Suprapubic skin (tissue), 4 donors: ENCODE measurements around the gene TEX261. TPM values are rescaled to one million over a fixed set of nuclear protein-coding genes. Genes with fewer than 3 reads are reported as not detected.
A peak's percentile ranks its signal among the peaks of the same experiment; 100 is the strongest.

Source experiments
- DNase-seq, 2 donors: peaks; one replicate each; pipeline ENCODE4 v3.0.0-alpha.2; 2019; ENCODE audit warnings: low spot score in 2 of 2
- H3K27ac ChIP-seq: fragments of 200-600 bp; sonication (generic); one replicate; pipeline ENCODE4 v1.5.1; 2019
- H3K27me3 ChIP-seq: fragments of 200-600 bp; sonication (generic); one replicate; pipeline ENCODE4 v1.5.1; 2019
- H3K36me3 ChIP-seq: fragments of 200-600 bp; sonication (generic); one replicate; pipeline ENCODE4 v1.5.1; 2019
- H3K4me1 ChIP-seq: fragments of 200-600 bp; sonication (generic); one replicate; pipeline ENCODE4 v1.5.1; 2019
- H3K4me3 ChIP-seq: fragments of 200-600 bp; sonication (generic); one replicate; pipeline ENCODE4 v1.5.1; 2019; ENCODE audit warnings: mild to moderate bottlenecking
- H3K9me3 ChIP-seq: fragments of 200-600 bp; sonication (generic); one replicate; pipeline ENCODE4 v1.5.1; 2019
- EP300 ChIP-seq: sonication (generic); formaldehyde crosslinking; IDR thresholded peaks from one replicate; pipeline ENCODE4 v1.6.1; 2017; ENCODE audit warnings: antibody characterized with exemption
- POLR2A ChIP-seq, 2 donors: fragments of 450-650 bp; IDR thresholded peaks; one replicate each; pipeline ENCODE4 v1.6.1; 2017; ENCODE audit warnings: antibody characterized with exemption in 2 of 2, mild to moderate bottlenecking in 2 of 2, moderate library complexity in 2 of 2
- POLR2AphosphoS5 ChIP-seq, 3 donors: sonication (generic); formaldehyde crosslinking; IDR thresholded peaks; one replicate each; pipeline ENCODE4 v1.6.1; 2017; ENCODE audit warnings: antibody characterized with exemption in 3 of 3
- WGBS: methylation state at CpG from one replicate; pipeline ENCODE4 v1.1.5; 2018; 5-methylcytosine and 5-hydroxymethylcytosine counted together
- total RNA-seq, 4 donors: library from RNA; depleted of rRNA; stranded (reverse); fragments of >200 nt; gene quantifications; one replicate each; pipeline ENCODE4 v1.1.0, GENCODE V29; 2016
- TF ChIP-seq, protein P1 (sequence below), 2 donors: fragments of 200-600 bp in 1 of 2; fragments of 450-650 bp in 1 of 2; sonication (generic) in 1 of 2; IDR thresholded peaks; one replicate each; pipeline ENCODE4 v1.5.1; 2016 to 2019; ENCODE audit warnings: antibody characterized with exemption in 2 of 2, mild to moderate bottlenecking in 1 of 2, moderate library complexity in 1 of 2

TEX261 gene
- total RNA-seq, 4 donors from 2014 or later, result 19.7 to 31.0 (median 26.8) TPM

- DNase-seq, result no peak
- Histone ChIP-seq H3K4me1 (peaks cover 33% of the 10 kb centered on the region), H3K4me3 (peak overlapping the region; percentile 92), H3K27me3 (no peaks in the 10 kb centered on the region), H3K27ac (peak overlapping the region; percentile 81), H3K36me3 (peaks cover 28% of the 10 kb centered on the region), H3K9me3 (no peaks in the 10 kb centered on the region)
- TF ChIP-seq POLR2AphosphoS5 (IDR thresholded peaks at IDR 0.05) (no peak), POLR2A (IDR thresholded peaks at IDR 0.05) (no peak)
- WGBS, result under 1% methylated on average over 27 of the region's 49 CpGs
Measured at GRCh38 chr2:70994009-70994698, 519 bp downstream of the TEX261 start.

DNA sequence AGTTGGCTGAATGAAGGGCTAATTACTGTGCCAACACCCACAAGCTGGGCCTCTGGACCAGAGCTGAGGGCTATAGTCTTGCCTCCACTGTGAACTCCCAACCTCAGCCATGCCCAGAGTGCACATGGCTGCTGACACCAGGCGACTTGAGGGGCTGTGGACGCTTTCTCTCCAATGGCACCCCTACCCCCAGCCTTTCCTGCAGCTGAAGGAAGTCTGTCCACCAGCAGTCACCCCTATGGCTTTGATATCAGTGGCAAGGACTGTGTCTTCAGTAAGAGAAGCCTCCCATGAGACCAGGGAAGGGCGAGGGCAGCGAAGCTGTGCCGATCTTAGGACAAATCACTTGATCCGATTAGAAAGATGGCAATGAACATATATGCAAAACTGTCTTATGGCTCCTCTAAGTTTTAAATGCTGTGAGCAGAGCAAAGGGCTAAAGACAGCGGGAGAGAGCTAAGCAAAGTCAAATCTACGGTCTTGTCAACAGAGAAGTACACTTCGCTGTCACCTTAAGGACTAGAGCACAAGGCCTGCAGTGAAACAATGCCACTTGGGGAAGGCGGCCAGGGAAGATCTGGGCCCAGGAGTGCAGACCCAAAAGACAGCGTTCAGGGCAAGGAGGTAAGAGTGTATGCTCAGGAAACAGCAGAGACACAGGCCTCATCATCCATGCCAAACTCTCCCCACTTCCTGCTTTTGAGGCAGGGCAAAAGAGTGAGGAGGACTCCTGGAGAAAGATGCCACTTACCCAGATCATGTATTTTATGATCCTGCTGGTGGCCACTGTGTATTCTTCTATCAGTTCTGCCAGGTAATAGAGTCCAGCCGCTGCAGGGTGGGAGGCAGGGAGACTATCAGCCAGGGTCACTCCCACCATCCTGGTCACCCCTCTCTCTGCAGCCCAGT lies 1.5 kb downstream of the TEX261 start:
- Histone ChIP-seq H3K9me3 (no peaks in the 10 kb centered on the region), H3K27me3 (no peaks in the 10 kb centered on the region), H3K36me3 (peaks cover 38% of the 10 kb centered on the region), H3K27ac (no peak overlapping the region), H3K4me3 (peak overlapping the region; percentile 92), H3K4me1 (peaks cover 39% of the 10 kb centered on the region)
- no peak for TF ChIP-seq EP300
- DNase-seq, result peak in 1 of 2 donors; percentile 44
- WGBS, result 86% methylated on average over 12 of the region's 12 CpGs

DNA sequence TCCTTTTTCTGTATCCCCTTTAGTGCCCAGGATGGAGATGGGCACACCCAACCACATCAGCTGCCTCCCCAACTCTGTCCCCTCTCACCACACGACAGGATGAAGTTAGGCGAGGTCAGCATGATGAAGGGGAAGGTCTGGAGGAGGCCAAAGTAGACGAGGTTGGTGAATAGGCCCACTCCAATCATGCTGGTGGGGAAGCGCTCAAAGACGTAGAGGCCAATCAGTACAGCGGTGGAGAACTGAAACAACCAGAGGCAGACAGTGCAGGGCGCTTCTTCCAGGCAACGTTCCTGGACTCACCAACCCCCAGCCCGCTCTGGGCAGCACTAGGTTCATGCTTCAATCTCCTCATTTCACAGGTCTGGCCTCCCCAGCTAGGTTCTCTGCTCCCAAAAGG lies 2.9 kb downstream of the TEX261 start:
- H3K36me3 ChIP-seq, result peaks cover 52% of the 10 kb centered on the region
- no peak overlapping the region for H3K4me3 ChIP-seq
- H3K27me3 ChIP-seq, result no peaks in the 10 kb centered on the region
- 88% methylated on average over 9 of the region's 9 CpGs for WGBS
- H3K9me3 ChIP-seq, result no peaks in the 10 kb centered on the region
- H3K4me1 ChIP-seq, result peaks cover 43% of the 10 kb centered on the region
- TF ChIP-seq EP300 (no peak), POLR2A (IDR thresholded peaks at IDR 0.05) (no peak), POLR2AphosphoS5 (IDR thresholded peaks at IDR 0.05) (no peak)
- TF ChIP-seq, protein P1, sequence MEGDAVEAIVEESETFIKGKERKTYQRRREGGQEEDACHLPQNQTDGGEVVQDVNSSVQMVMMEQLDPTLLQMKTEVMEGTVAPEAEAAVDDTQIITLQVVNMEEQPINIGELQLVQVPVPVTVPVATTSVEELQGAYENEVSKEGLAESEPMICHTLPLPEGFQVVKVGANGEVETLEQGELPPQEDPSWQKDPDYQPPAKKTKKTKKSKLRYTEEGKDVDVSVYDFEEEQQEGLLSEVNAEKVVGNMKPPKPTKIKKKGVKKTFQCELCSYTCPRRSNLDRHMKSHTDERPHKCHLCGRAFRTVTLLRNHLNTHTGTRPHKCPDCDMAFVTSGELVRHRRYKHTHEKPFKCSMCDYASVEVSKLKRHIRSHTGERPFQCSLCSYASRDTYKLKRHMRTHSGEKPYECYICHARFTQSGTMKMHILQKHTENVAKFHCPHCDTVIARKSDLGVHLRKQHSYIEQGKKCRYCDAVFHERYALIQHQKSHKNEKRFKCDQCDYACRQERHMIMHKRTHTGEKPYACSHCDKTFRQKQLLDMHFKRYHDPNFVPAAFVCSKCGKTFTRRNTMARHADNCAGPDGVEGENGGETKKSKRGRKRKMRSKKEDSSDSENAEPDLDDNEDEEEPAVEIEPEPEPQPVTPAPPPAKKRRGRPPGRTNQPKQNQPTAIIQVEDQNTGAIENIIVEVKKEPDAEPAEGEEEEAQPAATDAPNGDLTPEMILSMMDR (IDR thresholded peaks at IDR 0.05), result no peak
- no peak overlapping the region for H3K27ac ChIP-seq
- peak in 1 of 2 donors; percentile 28 for DNase-seq

GRCh38 chr2:70991142-70991541 lies 3.5 kb downstream of the TEX261 start:
- H3K27ac ChIP-seq, result no peak overlapping the region
- 71% methylated on average over 1 of the region's 5 CpGs for WGBS
- H3K4me3 ChIP-seq, result no peak overlapping the region
- TF ChIP-seq POLR2AphosphoS5 (IDR thresholded peaks at IDR 0.05) (no peak), POLR2A (IDR thresholded peaks at IDR 0.05) (no peak), EP300 (no peak)
- TF ChIP-seq, protein P1 (IDR thresholded peaks at IDR 0.05), result no peak
- H3K4me1 ChIP-seq, result peaks cover 43% of the 10 kb centered on the region
- peaks cover 58% of the 10 kb centered on the region for H3K36me3 ChIP-seq
- no peaks in the 10 kb centered on the region for H3K27me3 ChIP-seq
- no peaks in the 10 kb centered on the region for H3K9me3 ChIP-seq
- DNase-seq, result peak in 1 of 2 donors; percentile 45

DNA sequence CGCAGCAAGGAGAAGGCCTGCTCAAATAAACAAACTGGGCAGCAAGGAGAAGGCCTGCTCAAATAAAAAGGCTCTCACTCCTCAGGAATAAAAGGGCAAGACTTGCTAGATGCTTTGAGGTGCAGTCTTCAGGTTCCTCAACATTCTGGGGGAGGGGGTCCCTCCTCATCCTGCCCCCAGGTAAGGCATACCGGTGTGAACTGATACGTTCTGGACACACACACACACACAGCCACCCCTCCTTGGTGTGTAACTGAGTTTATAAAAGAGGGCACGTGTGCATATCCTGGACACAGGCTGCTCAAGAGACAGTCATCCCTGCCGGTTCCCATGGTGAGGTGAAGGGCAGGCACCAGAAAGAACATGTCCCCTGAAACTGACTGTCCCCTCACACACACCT lies 4.5 kb downstream of the TEX261 start:
- no peak overlapping the region for H3K4me3 ChIP-seq
- H3K27me3 ChIP-seq, result no peaks in the 10 kb centered on the region
- no peaks in the 10 kb centered on the region for H3K9me3 ChIP-seq
- WGBS, result 74% methylated on average over 5 of the region's 5 CpGs
- H3K36me3 ChIP-seq, result peaks cover 68% of the 10 kb centered on the region
- no peak overlapping the region for H3K27ac ChIP-seq
- peaks cover 47% of the 10 kb centered on the region for H3K4me1 ChIP-seq
- no peak for DNase-seq
- TF ChIP-seq, protein P1 (IDR thresholded peaks at IDR 0.05), result no peak
- TF ChIP-seq POLR2A (IDR thresholded peaks at IDR 0.05), result no peak
- TF ChIP-seq EP300, result no peak
- TF ChIP-seq POLR2AphosphoS5 (IDR thresholded peaks at IDR 0.05), result no peak
